Thoracic aorta (tissue), 2 donors: ENCODE measurements around the gene MYH7. TPM values are rescaled to one million over a fixed set of nuclear protein-coding genes. Genes with fewer than 3 reads are reported as not detected.

Experiments used
- ATAC-seq: fragments of 150-250 bp; one replicate; pipeline ENCODE4 v1.8.0; 2017; ENCODE audit warnings: low read depth; ENCODE audit not compliant: insufficient number of reproducible peaks, low FRiP score
- DNase-seq: peaks from one replicate; pipeline ENCODE4 v3.0.0-alpha.2; 2020; ENCODE audit warnings: low spot score
- H3K27ac ChIP-seq, 2 donors: fragments of 200-600 bp; sonication (generic); 1 replicate in 1 of 2; 2 replicates in 1 of 2; pipeline ENCODE4 v1.5.1; 2016; ENCODE audit warnings: mild to moderate bottlenecking in 2 of 2, moderate library complexity in 2 of 2
- H3K27me3 ChIP-seq: fragments of 200-600 bp; sonication (generic); replicated peaks from 2 replicates; pipeline ENCODE4 v1.6.0; 2016; ENCODE audit warnings: mild to moderate bottlenecking; ENCODE audit not compliant: insufficient read depth
- H3K36me3 ChIP-seq: fragments of 200-600 bp; sonication (generic); one replicate; pipeline ENCODE4 v1.5.1; 2016
- H3K4me1 ChIP-seq, 2 donors: fragments of 200-600 bp; sonication (generic); 1 replicate in 1 of 2; 2 replicates in 1 of 2; pipeline versions ENCODE4 v1.5.1 to v1.6.0; 2016; ENCODE audit warnings: low read depth in 2 of 2, mild to moderate bottlenecking in 1 of 2; ENCODE audit not compliant: control insufficient read depth in 1 of 2
- H3K4me3 ChIP-seq: fragments of 200-600 bp; sonication (generic); 2 replicates; pipeline ENCODE4 v1.5.1; 2016; ENCODE audit warnings: mild to moderate bottlenecking
- H3K9me3 ChIP-seq: fragments of 200-600 bp; sonication (generic); 2 replicates; pipeline ENCODE4 v1.5.1; 2016
- total RNA-seq, 2 donors: library from RNA; depleted of rRNA; stranded (reverse); fragments of >200 nt; gene quantifications; one replicate each; pipeline versions ENCODE4 v1.1.0 to v1.2.3, GENCODE V29; 2016
- TF ChIP-seq, protein P1 (sequence below): fragments of 200-600 bp; sonication (generic); IDR thresholded peaks from one replicate; pipeline ENCODE4 v1.5.1; 2019; ENCODE audit warnings: antibody characterized with exemption

MYH7 gene
- total RNA-seq, 2 donors from 2014 or later = 0.81 TPM; not detected in 1

DNA sequence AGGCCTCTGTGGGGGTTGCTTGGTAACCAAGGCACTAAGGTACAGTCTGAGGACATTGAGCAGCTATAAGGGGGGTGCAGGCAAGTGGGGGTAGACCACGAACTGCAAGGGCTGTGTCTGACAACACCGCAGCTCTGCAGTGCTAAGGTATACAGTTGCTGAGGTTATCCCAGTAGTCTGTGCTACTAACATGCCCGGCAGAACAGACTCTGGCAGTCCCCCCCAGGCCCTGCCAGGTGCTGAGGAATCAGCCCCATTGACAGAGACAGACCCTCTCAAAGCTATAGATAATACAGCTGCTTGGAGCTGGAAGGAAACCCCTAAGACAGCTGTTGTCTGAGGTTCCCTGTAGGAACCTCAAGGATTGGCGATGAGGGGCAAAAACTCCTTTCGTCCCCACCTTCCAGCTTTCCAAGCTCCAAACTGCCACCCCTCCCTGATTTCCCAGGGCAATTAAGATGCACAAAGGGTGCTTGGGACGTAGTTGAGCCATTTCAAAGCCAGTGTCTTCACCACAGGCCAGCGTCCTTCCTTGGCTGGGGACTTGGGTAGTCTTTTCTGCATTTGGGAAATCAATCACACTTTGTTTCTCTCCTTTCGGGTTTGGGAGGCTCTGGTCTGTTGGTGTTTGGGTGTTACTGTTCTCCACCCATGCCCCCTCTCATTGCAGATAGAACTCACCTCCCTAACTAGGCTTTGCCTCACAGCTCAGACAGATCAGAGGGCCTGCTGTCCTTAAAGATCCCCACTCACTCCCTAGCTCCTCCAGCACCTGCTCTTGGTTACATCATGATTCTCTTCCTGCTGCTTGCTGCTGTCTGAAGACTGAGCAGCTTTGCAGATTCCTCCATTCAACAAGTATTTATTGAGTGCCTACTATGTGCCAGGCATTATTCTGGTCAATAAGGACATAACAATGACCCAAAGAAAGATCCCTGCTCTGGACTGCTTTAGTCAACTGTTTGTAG lies 2.0 kb upstream of the MYH7 start:
- Histone ChIP-seq H3K9me3 (no peaks in the 10 kb centered on the region), H3K4me1 (no peaks in the 10 kb centered on the region), H3K36me3 (no peaks in the 10 kb centered on the region), H3K27me3 (no peaks in the 10 kb centered on the region), H3K27ac (no peak overlapping the region), H3K4me3 (no peak overlapping the region)
- DNase-seq (no peak), ATAC-seq (no peak)
- TF ChIP-seq, protein P1, sequence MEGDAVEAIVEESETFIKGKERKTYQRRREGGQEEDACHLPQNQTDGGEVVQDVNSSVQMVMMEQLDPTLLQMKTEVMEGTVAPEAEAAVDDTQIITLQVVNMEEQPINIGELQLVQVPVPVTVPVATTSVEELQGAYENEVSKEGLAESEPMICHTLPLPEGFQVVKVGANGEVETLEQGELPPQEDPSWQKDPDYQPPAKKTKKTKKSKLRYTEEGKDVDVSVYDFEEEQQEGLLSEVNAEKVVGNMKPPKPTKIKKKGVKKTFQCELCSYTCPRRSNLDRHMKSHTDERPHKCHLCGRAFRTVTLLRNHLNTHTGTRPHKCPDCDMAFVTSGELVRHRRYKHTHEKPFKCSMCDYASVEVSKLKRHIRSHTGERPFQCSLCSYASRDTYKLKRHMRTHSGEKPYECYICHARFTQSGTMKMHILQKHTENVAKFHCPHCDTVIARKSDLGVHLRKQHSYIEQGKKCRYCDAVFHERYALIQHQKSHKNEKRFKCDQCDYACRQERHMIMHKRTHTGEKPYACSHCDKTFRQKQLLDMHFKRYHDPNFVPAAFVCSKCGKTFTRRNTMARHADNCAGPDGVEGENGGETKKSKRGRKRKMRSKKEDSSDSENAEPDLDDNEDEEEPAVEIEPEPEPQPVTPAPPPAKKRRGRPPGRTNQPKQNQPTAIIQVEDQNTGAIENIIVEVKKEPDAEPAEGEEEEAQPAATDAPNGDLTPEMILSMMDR = no peak

DNA sequence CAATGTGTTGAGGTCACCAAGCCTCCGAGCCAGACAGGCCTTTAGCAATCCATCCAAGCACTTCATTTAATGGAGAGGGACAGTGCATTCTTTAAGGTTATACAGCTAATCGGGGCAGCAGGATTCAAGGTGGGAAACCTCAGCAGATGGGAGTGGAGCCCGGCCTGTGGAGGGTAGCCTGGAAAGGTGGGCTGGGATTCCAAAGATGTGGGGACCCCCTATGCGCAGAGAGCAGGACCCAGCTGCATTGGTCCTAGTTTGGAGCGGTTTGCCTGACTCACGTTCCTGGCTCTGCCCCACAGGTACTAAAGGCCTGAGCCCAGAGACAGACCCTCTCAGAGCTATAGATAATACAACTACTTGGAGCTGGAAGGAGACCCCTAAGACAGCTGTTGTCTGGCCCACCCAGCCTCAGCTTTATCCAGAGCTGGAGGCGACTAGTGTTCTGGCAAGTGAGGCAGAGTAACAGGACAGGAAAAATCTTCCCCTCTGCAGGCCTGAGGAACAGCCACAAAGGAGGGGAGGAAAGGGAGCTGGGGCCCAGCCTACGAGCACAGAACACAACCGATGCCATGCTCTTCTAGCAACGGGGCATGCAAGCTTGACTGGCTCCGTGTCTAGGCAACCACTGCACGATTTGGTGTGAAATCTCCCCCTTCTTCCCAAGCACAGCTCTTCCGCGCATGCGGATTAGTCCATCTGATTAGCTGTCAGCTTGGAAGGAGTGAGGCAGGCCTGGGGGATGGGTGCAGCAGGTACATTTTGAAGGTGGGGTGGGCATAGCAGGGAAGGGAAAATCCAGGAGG lies 1.1 kb upstream of the MYH7 start:
- no peaks in the 10 kb centered on the region for H3K27me3 ChIP-seq
- TF ChIP-seq, protein P1 = no peak
- no peaks in the 10 kb centered on the region for H3K36me3 ChIP-seq
- H3K4me1 ChIP-seq = no peaks in the 10 kb centered on the region
- H3K27ac ChIP-seq = no peak overlapping the region
- DNase-seq (no peak), ATAC-seq (no peak)
- H3K4me3 ChIP-seq = no peak overlapping the region
- no peaks in the 10 kb centered on the region for H3K9me3 ChIP-seq

DNA sequence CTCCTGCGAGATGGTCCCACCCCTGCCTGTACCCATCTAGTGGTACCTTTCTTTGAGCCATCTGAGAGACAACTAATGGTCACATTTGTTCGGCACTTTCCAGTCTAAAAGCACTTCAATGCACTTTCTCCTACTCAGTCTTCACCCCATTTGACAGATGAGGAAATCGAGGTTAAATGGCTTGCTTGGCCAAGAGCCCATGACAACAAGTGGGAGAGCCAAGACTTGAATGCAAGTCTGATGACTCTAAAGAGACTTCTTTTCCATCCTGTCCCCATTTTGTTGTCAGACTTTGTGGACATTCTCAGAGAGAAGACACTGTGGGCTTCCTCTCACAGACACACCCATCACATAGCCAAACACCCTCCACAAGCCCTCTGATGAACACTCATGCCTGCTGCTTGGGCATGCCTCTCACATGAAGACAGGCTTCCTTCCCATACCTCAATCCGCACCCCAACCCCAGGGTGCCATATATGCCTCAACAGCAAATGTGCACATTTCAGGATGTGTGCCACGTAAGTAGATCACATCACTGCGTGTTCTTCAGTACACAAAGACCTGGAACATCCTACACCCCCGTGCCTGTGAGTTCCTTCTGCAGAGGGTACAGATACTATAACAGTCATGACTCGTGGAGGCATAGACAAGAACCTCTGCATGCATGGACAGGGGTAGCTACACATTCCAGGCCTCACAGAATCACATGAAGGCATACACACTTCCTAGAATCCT lies 805 bp downstream of the MYH7 start:
- H3K27ac ChIP-seq = no peak overlapping the region
- no peaks in the 10 kb centered on the region for H3K36me3 ChIP-seq
- H3K9me3 ChIP-seq = no peaks in the 10 kb centered on the region
- TF ChIP-seq, protein P1 = no peak
- H3K4me3 ChIP-seq = no peak overlapping the region
- no peaks in the 10 kb centered on the region for H3K4me1 ChIP-seq
- no peaks in the 10 kb centered on the region for H3K27me3 ChIP-seq
- no peak for ATAC-seq
- DNase-seq = no peak

- TF ChIP-seq, protein P1 = no peak
- Histone ChIP-seq H3K36me3 (no peaks in the 10 kb centered on the region), H3K27me3 (no peaks in the 10 kb centered on the region), H3K9me3 (no peaks in the 10 kb centered on the region), H3K27ac (no peak overlapping the region), H3K4me1 (no peaks in the 10 kb centered on the region), H3K4me3 (no peak overlapping the region)
- no peak for ATAC-seq
- no peak for DNase-seq
These were observed 2.0 kb downstream of the MYH7 start for GRCh38 chr14:23433457-23433856.
